ENCODE results near the gene AGPAT4.

The AGPAT4 gene

GRCh38 chr6:161162722-161163121 lies 111.1 kb downstream of the AGPAT4 start:
- FAIRE-seq, result no peak

GRCh38 chr6:161161889-161162624 lies 111.8 kb downstream of the AGPAT4 start:
- no peak for FAIRE-seq

GRCh38 chr6:161161121-161161520 lies 112.7 kb downstream of the AGPAT4 start:
- FAIRE-seq, result no peak

- no peak for FAIRE-seq
These were observed 119.0 kb downstream of the AGPAT4 start for GRCh38 chr6:161154796-161155335.

- no peak for FAIRE-seq
These were observed 120.1 kb downstream of the AGPAT4 start for GRCh38 chr6:161153725-161154124.

GRCh38 chr6:161152907-161153662 lies 120.8 kb downstream of the AGPAT4 start:
- no peak for FAIRE-seq

GRCh38 chr6:161152527-161152862 lies 121.4 kb downstream of the AGPAT4 start:
- no peak for FAIRE-seq

GRCh38 chr6:161151660-161152526 lies 122.0 kb downstream of the AGPAT4 start:
- FAIRE-seq, result no peak

- FAIRE-seq, result no peak
These were observed 122.7 kb downstream of the AGPAT4 start for GRCh38 chr6:161151059-161151645.

- FAIRE-seq, result no peak
These were observed 123.3 kb downstream of the AGPAT4 start for GRCh38 chr6:161150566-161150965.

GRCh38 chr6:161150136-161150535 lies 123.7 kb downstream of the AGPAT4 start:
- FAIRE-seq, result no peak

- FAIRE-seq, result no peak
These were observed 130.0 kb downstream of the AGPAT4 start for GRCh38 chr6:161143663-161144430.

GRCh38 chr6:161142957-161143296 lies 130.9 kb downstream of the AGPAT4 start:
- no peak for FAIRE-seq

- no peak for FAIRE-seq
These were observed 132.7 kb downstream of the AGPAT4 start for GRCh38 chr6:161141173-161141572.

GRCh38 chr6:161140554-161140875 lies 133.3 kb downstream of the AGPAT4 start:
- FAIRE-seq, result no peak

- no peak for FAIRE-seq
These were observed 133.9 kb downstream of the AGPAT4 start for GRCh38 chr6:161139766-161140553.

- FAIRE-seq, result no peak
These were observed 134.5 kb downstream of the AGPAT4 start for GRCh38 chr6:161139304-161139765.

GRCh38 chr6:161138543-161139303 lies 135.1 kb downstream of the AGPAT4 start:
- FAIRE-seq, result no peak

- no peak for FAIRE-seq
These were observed 135.9 kb downstream of the AGPAT4 start for GRCh38 chr6:161137839-161138542.

GRCh38 chr6:161137320-161137719 lies 136.5 kb downstream of the AGPAT4 start:
- FAIRE-seq, result no peak
